ENCODE results near the gene RILPL2.
"Not testable (repeated sequence)": the region's sequence is repeated elsewhere in the genome, so short reads cannot be mapped to it uniquely, and the experiment has no call there.

The RILPL2 gene

DNA sequence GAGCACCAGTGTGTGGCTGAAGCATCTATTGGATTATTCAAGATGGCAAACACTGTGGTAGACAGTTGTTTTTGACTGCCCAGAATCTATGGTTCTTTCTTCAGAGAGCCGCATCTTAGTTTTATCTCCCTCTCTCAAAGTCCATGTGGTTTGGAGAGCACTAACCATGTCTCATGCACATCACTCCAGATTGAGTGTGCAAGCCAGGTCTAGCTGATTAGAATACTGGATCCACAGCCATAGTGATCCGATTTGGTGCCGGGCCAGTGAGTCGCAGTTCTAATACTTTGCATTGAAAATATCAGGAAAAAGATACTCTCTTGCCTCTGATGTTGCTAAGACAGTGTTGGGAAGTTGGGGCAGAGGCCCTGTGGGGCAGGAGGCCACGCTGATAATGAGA is 67.3 kb downstream of the RILPL2 start:
- no peak overlapping the region for H3K4me3 ChIP-seq (replicated peaks; ENCODE audit: low read depth, low read length)
- DNase-seq (ENCODE audit: extremely low read depth, low read depth) = no peak
- TF ChIP-seq, protein P1, sequence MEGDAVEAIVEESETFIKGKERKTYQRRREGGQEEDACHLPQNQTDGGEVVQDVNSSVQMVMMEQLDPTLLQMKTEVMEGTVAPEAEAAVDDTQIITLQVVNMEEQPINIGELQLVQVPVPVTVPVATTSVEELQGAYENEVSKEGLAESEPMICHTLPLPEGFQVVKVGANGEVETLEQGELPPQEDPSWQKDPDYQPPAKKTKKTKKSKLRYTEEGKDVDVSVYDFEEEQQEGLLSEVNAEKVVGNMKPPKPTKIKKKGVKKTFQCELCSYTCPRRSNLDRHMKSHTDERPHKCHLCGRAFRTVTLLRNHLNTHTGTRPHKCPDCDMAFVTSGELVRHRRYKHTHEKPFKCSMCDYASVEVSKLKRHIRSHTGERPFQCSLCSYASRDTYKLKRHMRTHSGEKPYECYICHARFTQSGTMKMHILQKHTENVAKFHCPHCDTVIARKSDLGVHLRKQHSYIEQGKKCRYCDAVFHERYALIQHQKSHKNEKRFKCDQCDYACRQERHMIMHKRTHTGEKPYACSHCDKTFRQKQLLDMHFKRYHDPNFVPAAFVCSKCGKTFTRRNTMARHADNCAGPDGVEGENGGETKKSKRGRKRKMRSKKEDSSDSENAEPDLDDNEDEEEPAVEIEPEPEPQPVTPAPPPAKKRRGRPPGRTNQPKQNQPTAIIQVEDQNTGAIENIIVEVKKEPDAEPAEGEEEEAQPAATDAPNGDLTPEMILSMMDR (IDR thresholded peaks at IDR 0.05; ENCODE audit: low read depth, low read length, missing control alignments) = no peak

DNA sequence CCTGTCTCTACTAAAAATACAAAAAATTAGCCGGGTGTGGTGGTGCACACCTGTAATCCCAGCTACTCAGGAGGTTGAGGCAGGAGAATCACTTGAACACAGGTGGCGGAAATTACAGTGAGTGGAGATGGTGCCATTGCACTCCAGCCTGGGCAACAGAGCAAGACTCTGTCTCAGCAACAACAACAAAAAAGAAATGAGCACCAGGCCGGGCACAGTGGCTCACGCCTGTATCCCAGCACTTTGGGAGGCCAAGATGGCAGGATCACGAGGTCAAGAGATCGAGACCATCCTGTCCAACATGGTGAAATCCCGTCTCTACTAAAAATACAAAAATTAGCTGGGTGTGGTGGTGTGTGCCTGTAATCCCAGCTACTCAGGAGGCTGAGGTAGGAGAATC is 68.1 kb downstream of the RILPL2 start:
- not testable (repeated sequence) for H3K4me3 ChIP-seq (replicated peaks; ENCODE audit: low read depth, low read length); DNase-seq (ENCODE audit: extremely low read depth, low read depth)

DNA sequence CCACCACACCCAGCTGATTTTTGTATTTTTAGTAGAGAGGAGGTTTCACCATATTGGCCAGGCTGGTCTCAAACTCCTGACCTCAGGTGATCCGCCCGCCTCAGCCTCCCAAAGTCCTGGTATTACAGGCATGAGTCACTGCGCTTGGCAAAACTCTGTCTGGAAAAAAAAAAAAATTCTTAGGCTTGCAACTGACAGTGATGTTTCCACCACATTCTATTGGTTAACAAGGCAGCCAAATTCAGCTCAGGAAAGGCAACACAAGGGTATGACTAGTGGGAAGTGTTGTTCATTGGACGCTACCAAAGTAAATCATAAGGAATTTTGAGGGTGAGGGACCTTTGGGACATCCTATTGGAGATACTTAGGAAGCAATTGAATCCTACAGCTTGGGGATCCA is 69.0 kb downstream of the RILPL2 start:
- DNase-seq (ENCODE audit: extremely low read depth, low read depth) = no peak
- no peak overlapping the region for H3K4me3 ChIP-seq (replicated peaks; ENCODE audit: low read depth, low read length)
- TF ChIP-seq, protein P1 (IDR thresholded peaks at IDR 0.05; ENCODE audit: low read depth, low read length, missing control alignments) = no peak
